Epithelial cell of prostate (primary cell): ENCODE data around the gene NRL.

Experiments
- DNase-seq: peaks from one replicate; pipeline ENCODE4 v3.0.0-alpha.2; 2011; ENCODE audit warnings: low read depth, low spot score
- H3K27ac ChIP-seq: fragments of 450-650 bp; 2 replicates; pipeline ENCODE4 v1.5.1; 2017; ENCODE audit warnings: mild to moderate bottlenecking

NRL gene

DNA sequence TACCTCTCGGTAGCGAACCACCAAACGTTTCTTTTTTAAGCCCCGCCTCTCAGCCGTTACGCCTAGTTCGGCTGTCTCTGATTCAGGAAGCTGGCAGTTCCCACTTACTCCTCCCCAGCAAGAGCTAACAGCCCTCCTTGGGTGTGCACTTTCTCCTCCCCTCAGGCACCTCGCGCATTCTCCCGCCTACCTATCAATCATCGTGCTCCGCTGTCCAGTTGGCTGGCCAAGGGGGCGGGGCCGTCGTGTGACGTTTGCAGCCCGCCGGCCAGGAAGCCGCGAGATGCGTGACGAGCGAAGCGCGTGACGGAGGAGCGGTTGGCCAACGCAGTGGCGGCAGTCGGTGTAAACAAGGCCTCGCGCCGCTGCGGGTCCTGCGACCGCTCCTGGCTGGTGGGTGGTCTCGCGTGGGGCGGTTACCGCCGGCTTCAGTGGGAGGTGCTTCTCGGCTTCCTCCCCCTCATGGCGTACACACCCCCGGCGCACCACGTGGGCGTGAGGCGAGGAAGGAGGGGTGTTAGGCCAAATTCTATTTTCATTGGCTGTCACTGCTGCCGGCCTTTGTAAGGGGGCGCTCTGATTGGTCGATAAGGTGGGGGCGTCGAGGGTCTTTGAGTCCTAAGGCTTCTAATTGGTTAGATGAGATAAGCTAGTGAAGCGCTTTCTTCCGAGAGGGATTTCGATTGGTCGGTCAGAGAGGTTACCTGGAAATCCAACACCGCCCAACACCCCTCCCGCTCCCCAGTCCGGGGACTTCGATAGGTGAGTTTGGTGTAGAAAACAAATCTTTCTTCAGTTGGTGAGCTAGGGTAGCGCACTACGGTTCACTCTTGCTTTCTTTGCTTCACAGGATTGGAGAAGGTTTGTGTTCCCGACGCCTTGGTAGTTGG lies at the start of gene NRL, which contains the start of gene DCAF11:
Gene NRL, minus strand, starts transcription at position 418 of the 890 bp plus-strand sequence. CDS start 32,101 bp downstream, outside the sequence.
Gene DCAF11, plus strand, starts transcription at position 246 of the 890 bp plus-strand sequence. CDS start 818 bp downstream, outside the sequence.
- H3K27ac ChIP-seq: peak within 1 kb of the TSS; percentile 97
- peak; percentile 99 for DNase-seq

DNA sequence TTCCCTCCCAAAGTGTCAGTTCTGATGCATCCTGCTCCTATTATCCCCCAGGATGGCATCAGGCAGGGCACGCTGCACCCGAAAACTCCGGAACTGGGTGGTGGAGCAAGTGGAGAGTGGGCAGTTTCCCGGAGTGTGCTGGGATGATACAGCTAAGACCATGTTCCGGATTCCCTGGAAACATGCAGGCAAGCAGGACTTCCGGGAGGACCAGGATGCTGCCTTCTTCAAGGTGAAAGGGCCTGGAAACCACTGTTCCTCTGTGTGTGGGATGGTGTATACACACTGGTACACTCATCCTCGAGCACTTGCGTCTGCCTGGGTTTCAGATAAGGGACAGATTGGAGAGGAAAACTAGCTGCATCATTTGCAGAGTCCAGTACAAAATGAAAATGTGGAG lies 47.3 kb upstream of the NRL start:
- DNase-seq: no peak
- H3K27ac ChIP-seq: peak overlapping the region; percentile 68

DNA sequence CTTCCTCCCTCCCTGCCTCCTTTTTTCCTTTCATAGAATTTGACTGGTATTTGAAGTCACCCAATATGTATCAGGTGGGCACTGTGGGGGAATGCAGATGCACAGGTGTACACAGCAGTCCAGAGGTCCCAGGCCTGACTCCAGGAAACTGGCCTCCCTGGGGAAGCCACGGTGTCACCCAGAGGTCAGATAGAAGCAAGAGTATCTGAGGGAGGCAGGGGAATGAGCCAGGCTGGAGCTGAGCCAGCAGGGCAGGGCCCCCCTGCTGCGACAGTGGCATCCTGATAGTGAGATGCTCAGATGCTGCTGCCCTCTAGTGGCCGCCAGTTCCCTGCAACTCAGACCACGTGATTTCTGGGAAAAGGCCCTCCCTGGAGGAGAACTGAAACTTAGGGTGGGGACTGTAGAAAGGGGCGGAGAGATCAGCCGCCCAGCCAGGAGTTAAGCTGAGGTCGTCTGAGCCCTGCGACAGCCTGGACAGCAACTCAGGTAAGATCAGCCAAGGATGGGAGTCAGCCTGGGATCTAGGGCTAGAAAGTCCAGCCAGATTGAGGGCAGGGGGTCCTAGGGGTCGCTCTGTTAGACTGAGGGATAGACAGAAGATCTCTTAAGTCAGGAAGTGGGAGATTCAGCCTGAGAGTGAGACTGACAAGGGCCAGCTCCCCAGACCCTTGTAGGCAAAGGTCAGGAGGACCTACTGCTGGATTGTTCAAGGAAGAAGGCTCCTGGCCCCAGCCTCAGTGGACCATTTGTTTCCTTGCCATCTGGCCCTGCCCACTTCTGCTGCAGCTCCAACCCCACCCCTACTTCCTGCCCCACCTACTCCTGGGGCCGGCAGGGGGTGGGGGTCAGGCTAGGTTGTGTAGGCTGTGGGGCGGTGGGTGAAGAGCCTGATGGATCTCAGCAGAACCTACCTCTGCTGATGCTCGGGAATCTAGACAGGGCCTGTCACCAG lies 46.4 kb upstream of the NRL start, which contains the start of gene IRF9:
Gene IRF9, plus strand, starts transcription at position 416 of the 955 bp plus-strand sequence. CDS start 880 bp downstream, outside the sequence.
- H3K27ac ChIP-seq: peak within 1 kb of the TSS; percentile 68
- peak; percentile 59 for DNase-seq

DNA sequence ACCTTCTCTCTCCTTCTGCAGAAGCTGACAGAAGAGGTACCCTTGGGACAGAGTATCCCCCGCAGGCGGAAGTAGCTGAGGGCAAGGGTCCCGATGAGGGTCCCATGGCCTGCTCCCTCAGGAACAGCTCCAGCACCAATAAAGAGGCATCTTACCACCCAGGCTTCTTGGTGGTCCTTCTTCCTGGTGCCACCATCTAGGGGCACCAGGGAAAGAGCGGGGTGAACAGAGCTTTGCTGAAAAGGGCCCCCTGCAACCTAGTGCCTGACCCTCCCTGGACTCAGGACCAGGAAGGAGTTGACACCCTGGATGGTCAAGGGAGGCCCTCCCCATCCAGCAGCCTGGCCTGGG lies 45.7 kb upstream of the NRL start:
- DNase-seq: no peak
- peak overlapping the region; percentile 50 for H3K27ac ChIP-seq

DNA sequence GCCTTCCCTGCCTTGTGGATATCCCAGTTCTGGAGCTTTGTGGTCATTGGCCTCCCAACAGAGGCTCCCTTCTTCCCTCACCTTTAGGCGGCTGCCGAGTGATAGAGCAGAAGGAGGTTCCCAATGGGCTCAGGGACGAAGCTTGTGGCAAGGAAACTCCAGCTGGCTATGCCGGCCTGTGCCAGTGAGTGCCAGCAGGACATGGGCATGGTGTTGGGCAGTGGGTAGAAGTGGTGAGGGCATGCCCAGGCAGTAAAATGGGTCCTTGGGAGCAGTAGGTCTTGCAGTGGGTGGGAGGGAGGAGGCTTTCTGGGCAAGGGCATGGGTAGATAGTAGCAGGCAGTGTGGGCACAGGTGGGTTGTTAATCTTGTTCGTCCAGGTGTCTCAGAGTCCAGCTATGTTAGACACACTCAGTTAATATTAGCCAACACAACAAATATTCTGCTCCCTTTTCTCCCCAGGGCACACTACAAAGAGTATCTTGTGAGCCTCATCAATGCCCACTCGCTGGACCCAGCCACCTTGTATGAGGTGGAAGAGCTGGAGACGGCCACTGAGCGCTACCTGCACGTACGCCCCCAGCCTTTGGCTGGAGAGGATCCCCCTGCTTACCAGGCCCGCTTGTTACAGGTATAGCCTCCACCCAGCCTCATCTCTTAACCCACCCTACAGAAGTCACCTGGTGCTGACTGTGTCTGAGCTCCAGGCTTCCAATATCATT lies 45.2 kb upstream of the NRL start:
- peak overlapping the region; percentile 50 for H3K27ac ChIP-seq
- no peak for DNase-seq

DNA sequence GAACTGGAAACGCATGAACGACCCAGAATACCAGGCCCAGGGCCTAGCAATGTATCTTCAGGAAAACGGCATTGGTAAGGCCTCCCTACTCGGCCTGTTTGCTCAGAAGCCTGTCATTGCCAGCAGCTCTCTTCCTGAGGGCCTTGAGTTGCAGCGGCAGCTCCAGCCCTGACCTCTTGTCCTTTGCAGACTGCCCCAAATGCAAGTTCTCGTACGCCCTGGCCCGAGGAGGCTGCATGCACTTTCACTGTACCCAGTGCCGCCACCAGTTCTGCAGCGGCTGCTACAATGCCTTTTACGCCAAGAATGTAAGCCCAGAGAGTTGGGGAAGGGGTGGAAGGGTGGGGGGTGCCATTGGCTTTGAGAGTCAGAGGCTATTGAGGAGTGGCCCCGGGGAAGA lies 42.6 kb upstream of the NRL start:
- DNase-seq: no peak
- H3K27ac ChIP-seq: no peak overlapping the region

DNA sequence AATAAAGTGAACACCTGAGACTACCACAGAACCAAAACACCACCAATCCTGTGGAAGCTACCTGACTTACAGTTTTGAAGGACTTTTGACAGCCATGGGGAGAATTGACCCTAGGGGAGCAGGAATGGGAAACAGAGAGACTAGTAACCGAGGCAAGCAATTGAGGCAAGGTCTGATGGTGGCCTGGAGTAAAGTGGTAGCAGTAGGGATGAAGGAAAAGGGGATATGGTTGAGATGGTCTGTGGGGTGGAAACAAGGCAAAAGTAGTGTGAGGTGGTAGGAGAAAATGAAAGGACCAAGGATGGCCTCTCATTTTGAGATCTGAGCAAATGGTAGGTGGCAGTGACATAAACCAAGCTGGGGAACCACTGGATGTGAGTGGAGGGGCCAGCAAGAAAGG lies 42.1 kb upstream of the NRL start:
- no peak for DNase-seq
- no peak overlapping the region for H3K27ac ChIP-seq

DNA sequence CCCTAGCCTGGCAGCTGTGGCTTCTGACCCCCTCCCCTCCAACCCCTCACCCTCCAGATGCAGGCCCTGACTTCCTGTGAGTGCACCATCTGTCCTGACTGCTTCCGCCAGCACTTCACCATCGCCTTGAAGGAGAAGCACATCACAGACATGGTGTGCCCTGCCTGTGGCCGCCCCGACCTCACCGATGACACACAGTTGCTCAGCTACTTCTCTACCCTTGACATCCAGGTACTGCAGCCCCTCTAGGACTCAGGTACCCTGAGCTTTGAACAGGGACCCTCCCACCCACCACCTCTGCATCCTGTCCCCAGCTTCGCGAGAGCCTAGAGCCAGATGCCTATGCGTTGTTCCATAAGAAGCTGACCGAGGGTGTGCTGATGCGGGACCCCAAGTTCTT lies 40.4 kb upstream of the NRL start:
- H3K27ac ChIP-seq: no peak overlapping the region
- DNase-seq: no peak

DNA sequence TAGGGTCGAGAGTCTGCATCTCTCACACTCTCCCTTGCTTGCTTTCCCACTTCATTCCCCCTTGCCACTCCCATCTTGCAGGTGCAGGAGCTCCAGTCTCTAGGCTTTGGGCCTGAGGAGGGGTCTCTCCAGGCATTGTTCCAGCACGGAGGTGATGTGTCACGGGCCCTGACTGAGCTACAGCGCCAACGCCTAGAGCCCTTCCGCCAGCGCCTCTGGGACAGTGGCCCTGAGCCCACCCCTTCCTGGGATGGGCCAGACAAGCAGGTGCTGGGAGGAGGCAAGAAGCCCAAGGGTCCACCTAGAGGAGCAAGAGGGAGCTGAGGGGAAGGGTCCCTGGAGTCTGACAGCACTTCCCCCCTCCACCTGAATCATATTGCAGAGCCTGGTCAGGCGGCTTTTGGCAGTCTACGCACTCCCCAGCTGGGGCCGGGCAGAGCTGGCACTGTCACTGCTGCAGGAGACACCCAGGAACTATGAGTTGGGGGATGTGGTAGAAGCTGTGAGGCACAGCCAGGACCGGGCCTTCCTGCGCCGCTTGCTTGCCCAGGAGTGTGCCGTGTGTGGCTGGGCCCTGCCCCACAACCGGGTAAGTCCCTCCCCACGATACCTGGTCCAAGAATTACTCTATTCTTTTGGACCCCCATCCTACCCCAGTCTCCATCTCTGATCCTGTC lies 36.8 kb upstream of the NRL start:
- DNase-seq: no peak
- H3K27ac ChIP-seq: no peak overlapping the region

DNA sequence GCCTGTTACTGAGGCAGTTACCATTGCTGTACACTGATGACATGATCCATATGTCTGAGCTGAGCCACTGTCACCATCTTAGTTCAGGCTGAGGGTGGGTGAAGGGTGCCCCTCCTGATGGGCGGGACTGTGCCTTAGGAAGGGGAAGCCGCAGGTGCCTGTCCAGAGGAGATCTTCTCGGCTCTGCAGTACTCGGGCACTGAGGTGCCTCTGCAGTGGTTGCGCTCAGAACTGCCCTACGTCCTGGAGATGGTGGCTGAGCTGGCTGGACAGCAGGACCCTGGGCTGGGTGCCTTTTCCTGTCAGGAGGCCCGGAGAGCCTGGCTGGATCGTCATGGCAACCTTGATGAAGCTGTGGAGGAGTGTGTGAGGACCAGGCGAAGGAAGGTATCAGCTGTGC lies 36.2 kb upstream of the NRL start:
- no peak for DNase-seq
- no peak overlapping the region for H3K27ac ChIP-seq

DNA sequence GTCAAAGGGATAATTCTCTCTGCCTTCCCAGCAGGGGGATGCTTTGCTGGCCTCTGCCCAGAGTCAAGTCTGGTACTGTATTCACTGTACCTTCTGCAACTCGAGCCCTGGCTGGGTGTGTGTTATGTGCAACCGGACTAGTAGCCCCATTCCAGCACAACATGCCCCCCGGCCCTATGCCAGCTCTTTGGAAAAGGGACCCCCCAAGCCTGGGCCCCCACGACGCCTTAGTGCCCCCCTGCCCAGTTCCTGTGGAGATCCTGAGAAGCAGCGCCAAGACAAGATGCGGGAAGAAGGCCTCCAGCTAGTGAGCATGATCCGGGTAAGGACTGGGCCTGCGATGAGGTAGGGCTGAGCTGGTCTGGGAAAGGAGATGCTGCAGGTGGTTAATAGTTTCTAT lies 35.8 kb upstream of the NRL start:
- DNase-seq: no peak
- H3K27ac ChIP-seq: no peak overlapping the region

DNA sequence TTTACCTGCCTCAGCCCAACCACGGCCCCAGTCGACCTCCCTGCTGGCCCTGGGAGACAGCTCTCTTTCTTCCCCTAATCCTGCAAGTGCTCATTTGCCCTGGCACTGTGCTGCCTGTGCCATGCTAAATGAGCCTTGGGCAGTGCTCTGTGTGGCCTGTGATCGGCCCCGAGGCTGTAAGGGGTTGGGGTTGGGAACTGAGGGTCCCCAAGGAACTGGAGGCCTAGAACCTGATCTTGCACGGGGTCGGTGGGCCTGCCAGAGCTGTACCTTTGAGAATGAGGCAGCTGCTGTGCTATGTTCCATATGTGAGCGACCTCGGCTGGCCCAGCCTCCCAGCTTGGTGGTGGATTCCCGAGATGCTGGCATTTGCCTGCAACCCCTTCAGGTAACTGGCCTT lies 35.3 kb upstream of the NRL start:
- H3K27ac ChIP-seq: no peak overlapping the region
- DNase-seq: no peak

DNA sequence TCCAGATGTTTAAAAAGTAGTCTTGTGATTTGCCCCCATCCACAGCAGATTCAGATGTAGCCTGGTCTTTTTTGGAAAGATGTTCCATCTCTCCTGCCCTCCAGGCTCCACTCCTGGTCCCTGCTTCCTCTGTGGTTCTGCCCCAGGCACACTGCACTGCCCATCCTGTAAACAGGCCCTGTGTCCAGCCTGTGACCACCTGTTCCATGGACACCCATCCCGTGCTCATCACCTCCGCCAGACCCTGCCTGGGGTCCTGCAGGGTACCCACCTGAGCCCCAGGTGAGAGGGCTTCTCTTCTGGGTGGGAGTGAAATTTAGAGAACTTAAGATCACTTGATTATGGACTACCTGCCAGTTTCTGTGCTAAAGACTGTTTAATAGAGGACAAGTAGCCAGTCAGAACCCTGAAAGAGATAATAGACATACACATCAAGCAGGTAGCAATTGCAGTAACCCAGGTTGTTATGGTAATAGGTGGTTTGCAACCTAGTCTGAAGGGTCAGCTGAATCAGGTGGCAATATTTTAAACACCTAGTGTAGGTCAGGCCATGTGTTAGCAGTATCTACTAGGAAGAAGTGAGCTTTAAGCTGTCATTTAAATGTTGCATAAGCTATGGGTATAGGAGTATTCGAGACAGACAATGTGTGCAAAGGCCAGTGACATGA lies 34.7 kb upstream of the NRL start:
- no peak for DNase-seq

DNA sequence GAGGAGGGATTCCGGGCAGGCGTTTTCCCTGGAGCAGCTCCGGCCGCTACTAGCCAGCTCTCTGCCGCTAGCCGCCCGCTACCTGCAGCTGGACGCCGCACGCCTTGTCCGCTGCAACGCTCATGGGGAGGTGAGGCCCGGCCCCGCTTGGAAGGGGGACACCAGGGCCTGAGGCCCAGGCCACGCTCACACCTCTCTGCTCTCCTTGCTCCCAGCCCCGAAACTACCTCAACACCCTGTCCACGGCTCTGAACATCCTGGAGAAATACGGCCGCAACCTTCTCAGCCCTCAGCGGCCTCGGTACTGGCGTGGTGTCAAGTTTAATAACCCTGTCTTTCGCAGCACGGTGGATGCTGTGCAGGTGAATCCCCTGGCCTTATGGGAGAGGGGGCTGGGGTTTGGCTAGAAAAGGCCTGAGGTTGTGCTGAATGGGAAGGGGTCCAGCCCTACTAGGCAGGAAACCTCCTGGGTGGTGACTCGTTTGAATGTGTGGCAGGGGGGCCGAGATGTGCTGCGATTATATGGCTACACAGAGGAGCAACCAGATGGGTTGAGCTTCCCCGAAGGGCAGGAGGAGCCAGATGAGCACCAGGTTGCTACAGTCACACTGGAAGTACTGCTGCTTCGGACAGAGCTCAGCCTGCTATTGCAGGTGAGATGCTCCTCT lies 33.1 kb upstream of the NRL start:
- peak overlapping the region; percentile 89 for H3K27ac ChIP-seq
- no peak for DNase-seq

More for the DNA sequence above, 34.7 kb upstream of the NRL start:
- H3K27ac ChIP-seq: no peak overlapping the region

DNA sequence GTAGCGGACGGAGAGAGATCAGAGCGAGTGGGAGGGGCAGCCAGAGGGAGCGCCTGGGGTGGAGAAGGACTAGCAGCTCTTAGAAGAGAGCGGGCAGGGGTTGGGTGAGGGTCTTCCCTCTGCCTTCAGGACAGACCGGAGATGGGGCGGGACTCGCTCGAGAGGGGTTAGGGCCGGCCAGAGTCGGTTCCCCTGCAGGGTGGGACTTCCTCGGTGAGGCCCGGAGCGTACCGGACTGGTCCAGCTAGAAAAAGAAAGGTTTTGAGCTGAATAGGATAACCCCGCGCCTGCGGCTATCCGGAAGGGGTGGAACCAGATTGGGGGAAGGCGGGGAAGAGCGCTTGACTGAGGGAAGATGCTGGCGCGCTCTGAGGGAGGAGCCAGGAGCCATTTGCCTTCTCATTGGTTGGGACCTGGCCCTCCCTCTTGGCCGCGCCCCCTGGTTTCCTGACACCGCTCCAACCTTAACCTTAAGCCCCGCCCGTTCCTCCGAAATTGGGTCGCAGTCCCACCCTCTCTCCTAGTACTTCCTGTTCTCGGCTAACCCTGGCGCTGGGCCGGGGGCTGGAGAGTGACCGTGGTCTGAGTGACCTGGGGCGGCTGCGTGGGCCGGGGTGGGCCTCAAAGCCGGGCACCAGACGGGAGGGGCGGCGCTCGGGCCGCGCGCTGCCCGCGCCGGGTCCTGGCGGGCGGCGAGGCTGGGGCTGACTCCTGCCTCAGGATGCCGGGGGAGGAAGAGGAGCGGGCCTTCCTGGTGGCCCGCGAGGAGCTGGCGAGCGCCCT lies 32.4 kb upstream of the NRL start, which contains the start of gene RNF31:
Gene RNF31, plus strand, starts transcription at position 521 of the 783 bp plus-strand sequence. Its CDS starts 201 bp downstream, at position 722.
- peak; percentile 93 for DNase-seq
- peak within 1 kb of the TSS; percentile 89 for H3K27ac ChIP-seq

DNA sequence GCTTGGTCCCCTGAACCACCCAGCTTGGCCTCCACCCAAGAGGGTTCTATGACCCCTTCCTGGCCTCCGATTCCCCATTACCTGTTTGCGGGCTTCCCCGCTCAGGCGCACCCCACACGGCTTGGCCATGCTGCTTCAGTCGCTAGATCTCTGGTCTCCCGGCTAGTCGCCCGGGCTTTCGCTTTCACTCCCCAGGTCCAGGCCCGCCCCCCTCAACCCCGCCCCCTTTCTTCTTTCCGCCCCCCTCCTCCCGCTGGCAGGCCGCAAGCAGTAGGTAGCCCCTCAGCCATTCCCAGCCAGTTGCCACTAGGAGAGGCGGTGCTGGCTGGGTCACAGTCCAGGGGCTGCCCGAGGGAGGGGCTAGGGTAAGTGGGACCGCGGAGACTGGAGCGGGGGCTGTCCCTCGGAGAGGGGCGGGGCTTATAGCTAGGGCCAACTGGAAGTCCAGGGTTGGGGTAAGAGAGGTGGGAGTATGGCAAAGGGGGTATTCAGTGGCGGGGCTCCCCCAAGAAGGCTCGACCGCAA lies 31.8 kb upstream of the NRL start, which contains the start of gene PSME2:
Gene PSME2, minus strand, starts transcription at position 158 of the 525 bp plus-strand sequence. Its CDS starts 29 bp downstream, at position 129.
- peak; percentile 80 for DNase-seq
- H3K27ac ChIP-seq: peak within 1 kb of the TSS; percentile 89
